AG09309 (cell line): ENCODE measurements around the gene MMP1.

ENCODE experiments used
- DNase-seq: peaks from one replicate; pipeline ENCODE4 v3.0.0-alpha.2; 2010; ENCODE audit warnings: low read depth
- H3K4me3 ChIP-seq: 2 replicates; pipeline ENCODE4 v1.5.1; 2011; ENCODE audit warnings: mild to moderate bottlenecking, low read depth, low read length, moderate library complexity; ENCODE audit not compliant: control insufficient read depth
- CTCF ChIP-seq: IDR thresholded peaks from 2 replicates; pipeline ENCODE4 v1.5.1; 2011; ENCODE audit warnings: mild to moderate bottlenecking, low read depth, low read length, inconsistent platforms; ENCODE audit not compliant: insufficient read depth, control insufficient read depth; ENCODE audit errors: missing control alignments

The MMP1 gene

GRCh38 chr11:102810950-102811660 is 13.1 kb upstream of the MMP1 start:
- no peak overlapping the region for H3K4me3 ChIP-seq
- peak; percentile 58 for TF ChIP-seq CTCF
- DNase-seq = no peak

- no peak for TF ChIP-seq CTCF
- no peak for DNase-seq
- H3K4me3 ChIP-seq = no peak overlapping the region
Observed at GRCh38 chr11:102809971-102810370, 12.0 kb upstream of the MMP1 start.

- no peak overlapping the region for H3K4me3 ChIP-seq
- DNase-seq = no peak
- TF ChIP-seq CTCF = peak; percentile 35
Observed at GRCh38 chr11:102807921-102808320, 10.0 kb upstream of the MMP1 start.

GRCh38 chr11:102806296-102806695 is 8.3 kb upstream of the MMP1 start:
- no peak for TF ChIP-seq CTCF
- H3K4me3 ChIP-seq = no peak overlapping the region
- no peak for DNase-seq

GRCh38 chr11:102802341-102802740 is 4.4 kb upstream of the MMP1 start:
- no peak overlapping the region for H3K4me3 ChIP-seq
- TF ChIP-seq CTCF = no peak
- DNase-seq = peak; percentile 72

GRCh38 chr11:102800767-102801166 is 2.8 kb upstream of the MMP1 start:
- TF ChIP-seq CTCF = no peak
- DNase-seq = no peak
- no peak overlapping the region for H3K4me3 ChIP-seq
